HT-29 (cell line): ENCODE results near the gene GTPBP3. TPM values are rescaled to one million over a fixed set of nuclear protein-coding genes. Genes with fewer than 3 reads are reported as not detected.
A peak's percentile ranks its signal among the peaks of the same experiment; 100 is the strongest.

Experiments used
- DNase-seq: peaks from one replicate; pipeline ENCODE4 v3.0.0-alpha.2; 2015; ENCODE audit warnings: low spot score
- total RNA-seq: library from RNA; depleted of rRNA; stranded (reverse); fragments of >200 nt; shearing (Covaris generic); gene quantifications from 2 replicates; pipeline ENCODE4 v1.2.3, GENCODE V29; 2014; rRNA removed

Gene GTPBP3
- total RNA-seq, 1 experiment from 2014 or later = 64.4 TPM

- no peak for DNase-seq
Measured at GRCh38 chr19:17380426-17381138, 43.2 kb downstream of the GTPBP3 start.

GRCh38 chr19:17385878-17386611 is 48.7 kb downstream of the GTPBP3 start:
- DNase-seq = peak; percentile 53

- no peak for DNase-seq
Measured at GRCh38 chr19:17389288-17389687, 51.9 kb downstream of the GTPBP3 start.

GRCh38 chr19:17389957-17390664 is 52.8 kb downstream of the GTPBP3 start:
- no peak for DNase-seq

- peak; percentile 73 for DNase-seq
Measured at GRCh38 chr19:17390665-17391370, 53.5 kb downstream of the GTPBP3 start.

GRCh38 chr19:17391371-17392151 is 54.2 kb downstream of the GTPBP3 start:
- DNase-seq = no peak

Other genes with a start within 250 kb of the GTPBP3 start
- 27.6 and 29.1 TPM in 2 replicates for gene USE1, start 122.2 kb upstream of the GTPBP3 start, total RNA-seq
- gene OCEL1, start 111.3 kb upstream of the GTPBP3 start, total RNA-seq = 2.6 and 8.7 TPM in 2 replicates
- 265 and 297 TPM in 2 replicates for gene NR2F6, start 91.6 kb upstream of the GTPBP3 start, total RNA-seq
- 0.08 TPM in 1 of 2 replicates, not detected in the other for gene USHBP1, start 72.8 kb upstream of the GTPBP3 start, total RNA-seq
- 79.8 and 98.6 TPM in 2 replicates for gene BABAM1, start 70.1 kb upstream of the GTPBP3 start, total RNA-seq
- 0.08 and 1.4 TPM in 2 replicates for gene ANKLE1, start 55.7 kb upstream of the GTPBP3 start, total RNA-seq
- gene ABHD8, start 34.1 kb upstream of the GTPBP3 start, total RNA-seq = 3.4 and 5.3 TPM in 2 replicates
- 94.6 and 106 TPM in 2 replicates for gene MRPL34, start 31.7 kb upstream of the GTPBP3 start, total RNA-seq
- 24.6 and 32.4 TPM in 2 replicates for gene DDA1, start 28.0 kb upstream of the GTPBP3 start, total RNA-seq
- gene ANO8, start 2.7 kb upstream of the GTPBP3 start, total RNA-seq = 2.2 and 2.4 TPM in 2 replicates
- gene PLVAP, start 39.8 kb downstream of the GTPBP3 start, total RNA-seq = not detected in 2 replicates
- gene CCDC194, start 56.6 kb downstream of the GTPBP3 start, total RNA-seq = 0.81 and 1.6 TPM in 2 replicates
- gene BST2, start 68.1 kb downstream of the GTPBP3 start, total RNA-seq = 134 and 172 TPM in 2 replicates
- gene MVB12A, start 82.5 kb downstream of the GTPBP3 start, total RNA-seq = 59.0 and 77.0 TPM in 2 replicates
- not detected in 2 replicates for gene TMEM221, start 111.1 kb downstream of the GTPBP3 start, total RNA-seq
- gene NXNL1, start 123.4 kb downstream of the GTPBP3 start, total RNA-seq = not detected in 2 replicates
- gene SLC27A1, start 133.0 kb downstream of the GTPBP3 start, total RNA-seq = 2.6 and 3.1 TPM in 2 replicates
- gene PGLS, start 174.1 kb downstream of the GTPBP3 start, total RNA-seq = 75.7 and 90.9 TPM in 2 replicates
- 76.2 and 88.5 TPM in 2 replicates for gene COLGALT1, start 218.1 kb downstream of the GTPBP3 start, total RNA-seq